Measurements from ENCODE around the gene NEK9. TPM values are rescaled to one million over a fixed set of nuclear protein-coding genes. Genes with fewer than 3 reads are reported as not detected.
"Not testable (repeated sequence)": the region's sequence is repeated elsewhere in the genome, so short reads cannot be mapped to it uniquely, and the experiment has no call there.

Gene NEK9
- total RNA-seq, 2 donors from 2014 or later, result 45.7 to 49.2 TPM

- TF ChIP-seq CTCF (IDR thresholded peaks at IDR 0.05), result no peak
- H3K4me1 ChIP-seq, result peaks cover 0 to 18% of the 10 kb centered on the region in 2 donors
- no peak for DNase-seq (ENCODE audit: low spot score)
- no peaks in the 10 kb centered on the region for H3K27me3 ChIP-seq
- no peak overlapping the region for H3K27ac ChIP-seq
- no peak overlapping the region for H3K4me3 ChIP-seq
- H3K36me3 ChIP-seq, result peaks cover 29% of the 10 kb centered on the region
- no peaks in the 10 kb centered on the region for H3K9me3 ChIP-seq
Observed at GRCh38 chr14:75134644-75135043, 7.8 kb upstream of the NEK9 start.

GRCh38 chr14:75133597-75133996, 6.7 kb upstream of the NEK9 start:
- DNase-seq (ENCODE audit: low spot score), result no peak
- Histone ChIP-seq H3K27ac (no peak overlapping the region), H3K4me3 (no peak overlapping the region), H3K27me3 (no peaks in the 10 kb centered on the region), H3K36me3 (peaks cover 29% of the 10 kb centered on the region), H3K9me3 (no peaks in the 10 kb centered on the region), H3K4me1 (peaks cover 0 to 10% of the 10 kb centered on the region in 2 donors)
- TF ChIP-seq CTCF (IDR thresholded peaks at IDR 0.05), result no peak

GRCh38 chr14:75132382-75133086, 5.7 kb upstream of the NEK9 start:
- H3K27me3 ChIP-seq, result no peaks in the 10 kb centered on the region
- peak; percentile 67 to 81 for TF ChIP-seq CTCF (IDR thresholded peaks at IDR 0.05)
- peaks cover 0 to 7% of the 10 kb centered on the region in 2 donors for H3K4me1 ChIP-seq
- no peak overlapping the region for H3K4me3 ChIP-seq
- H3K36me3 ChIP-seq, result peaks cover 31% of the 10 kb centered on the region
- H3K27ac ChIP-seq, result peak overlapping the region; percentile 6 to 32
- no peak for DNase-seq (ENCODE audit: low spot score)
- no peaks in the 10 kb centered on the region for H3K9me3 ChIP-seq

- DNase-seq (ENCODE audit: low spot score), result no peak
- no peaks in the 10 kb centered on the region for H3K27me3 ChIP-seq
- peaks cover 0 to 32% of the 10 kb centered on the region in 2 donors for H3K4me1 ChIP-seq
- peaks cover 10% of the 10 kb centered on the region for H3K36me3 ChIP-seq
- H3K27ac ChIP-seq, result no peak overlapping the region
- no peak overlapping the region for H3K4me3 ChIP-seq
- H3K9me3 ChIP-seq, result no peaks in the 10 kb centered on the region
- TF ChIP-seq CTCF (IDR thresholded peaks at IDR 0.05), result no peak
Observed at GRCh38 chr14:75128596-75128990, 1.7 kb upstream of the NEK9 start.

GRCh38 chr14:75127903-75128595, 1.2 kb upstream of the NEK9 start:
- no peak for DNase-seq (ENCODE audit: low spot score)
- Histone ChIP-seq H3K27ac (peak overlapping the region; percentile 94 to 96), H3K36me3 (peaks cover 4% of the 10 kb centered on the region), H3K9me3 (no peaks in the 10 kb centered on the region), H3K27me3 (no peaks in the 10 kb centered on the region), H3K4me1 (peaks cover 0 to 32% of the 10 kb centered on the region in 2 donors), H3K4me3 (peak overlapping the region; percentile 75 to 77)
- no peak for TF ChIP-seq CTCF (IDR thresholded peaks at IDR 0.05)

- Histone ChIP-seq H3K4me3 (peak overlapping the region; percentile 75 to 77), H3K27ac (peak overlapping the region; percentile 94 to 96), H3K4me1 (peaks cover 0 to 32% of the 10 kb centered on the region in 2 donors)
- not testable (repeated sequence) for H3K27me3 ChIP-seq; H3K9me3 ChIP-seq; DNase-seq (ENCODE audit: low spot score); H3K36me3 ChIP-seq
Observed at GRCh38 chr14:75127474-75127820, 599 bp upstream of the NEK9 start.

Data from right atrium auricular region (tissue), 2 donors.